ENCODE measurements around the gene GPS2.

The GPS2 gene

GRCh38 chr17:7313088-7313889 lies 1.9 kb downstream of the GPS2 start:
- no peaks in the 10 kb centered on the region for H3K9me3 ChIP-seq (ENCODE audit: control insufficient read depth in 1 of 2, low read length in 2 of 2)
- no peak overlapping the region for H3K4me3 ChIP-seq (ENCODE audit: low read depth in 1 of 2, low read length in 2 of 2)
- no peaks in the 10 kb centered on the region for H3K27me3 ChIP-seq (ENCODE audit: low read depth, low read length)
- no peak overlapping the region for H3K27ac ChIP-seq (ENCODE audit: low read length)
- H3K4me1 ChIP-seq (ENCODE audit: control insufficient read depth in 1 of 2, insufficient read depth in 2 of 2, low read length in 2 of 2), result peaks cover 22 to 56% of the 10 kb centered on the region in 2 donors
- H3K36me3 ChIP-seq (ENCODE audit: control insufficient read depth in 1 of 2, insufficient read depth in 2 of 2, low read length in 2 of 2), result peaks cover 53 to 68% of the 10 kb centered on the region in 2 donors

DNA sequence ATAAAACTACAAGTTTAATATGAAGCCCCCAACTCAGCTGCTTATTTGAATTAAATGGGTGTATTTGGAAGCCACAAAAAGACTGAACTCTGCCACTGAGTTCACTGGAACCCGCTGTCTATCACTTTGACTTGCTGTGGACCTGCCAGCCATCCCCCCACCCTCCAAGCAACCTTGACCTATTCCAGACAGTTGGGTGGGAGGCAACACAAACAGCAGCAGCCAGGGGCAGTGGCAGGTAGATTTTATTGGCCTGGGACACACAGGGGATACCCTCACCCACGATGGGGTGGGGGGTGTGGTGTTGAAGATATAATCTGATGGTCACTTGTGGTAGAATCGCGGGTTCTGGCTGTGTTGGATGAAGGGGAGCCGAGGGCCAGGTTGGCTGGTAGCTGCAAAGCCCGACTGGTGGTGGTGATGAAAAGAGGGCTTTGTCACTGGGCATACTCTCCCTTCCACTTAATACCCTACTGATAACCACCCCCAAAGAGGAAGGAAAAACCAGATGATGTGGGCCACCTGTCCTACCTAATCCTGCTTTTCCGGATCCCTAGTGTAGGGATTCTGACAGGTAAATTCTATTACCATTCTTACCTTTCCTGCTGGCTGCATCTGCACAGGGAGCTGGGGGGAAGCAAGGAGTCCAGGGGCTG lies 2.6 kb downstream of the GPS2 start:
- H3K9me3 ChIP-seq (ENCODE audit: control insufficient read depth in 1 of 2, low read length in 2 of 2), result no peaks in the 10 kb centered on the region
- H3K4me3 ChIP-seq (ENCODE audit: low read depth in 1 of 2, low read length in 2 of 2), result no peak overlapping the region
- H3K4me1 ChIP-seq (ENCODE audit: control insufficient read depth in 1 of 2, insufficient read depth in 2 of 2, low read length in 2 of 2), result peaks cover 22 to 56% of the 10 kb centered on the region in 2 donors
- no peak overlapping the region for H3K27ac ChIP-seq (ENCODE audit: low read length)
- peaks cover 45 to 63% of the 10 kb centered on the region in 2 donors for H3K36me3 ChIP-seq (ENCODE audit: control insufficient read depth in 1 of 2, insufficient read depth in 2 of 2, low read length in 2 of 2)
- H3K27me3 ChIP-seq (ENCODE audit: low read depth, low read length), result no peaks in the 10 kb centered on the region

DNA sequence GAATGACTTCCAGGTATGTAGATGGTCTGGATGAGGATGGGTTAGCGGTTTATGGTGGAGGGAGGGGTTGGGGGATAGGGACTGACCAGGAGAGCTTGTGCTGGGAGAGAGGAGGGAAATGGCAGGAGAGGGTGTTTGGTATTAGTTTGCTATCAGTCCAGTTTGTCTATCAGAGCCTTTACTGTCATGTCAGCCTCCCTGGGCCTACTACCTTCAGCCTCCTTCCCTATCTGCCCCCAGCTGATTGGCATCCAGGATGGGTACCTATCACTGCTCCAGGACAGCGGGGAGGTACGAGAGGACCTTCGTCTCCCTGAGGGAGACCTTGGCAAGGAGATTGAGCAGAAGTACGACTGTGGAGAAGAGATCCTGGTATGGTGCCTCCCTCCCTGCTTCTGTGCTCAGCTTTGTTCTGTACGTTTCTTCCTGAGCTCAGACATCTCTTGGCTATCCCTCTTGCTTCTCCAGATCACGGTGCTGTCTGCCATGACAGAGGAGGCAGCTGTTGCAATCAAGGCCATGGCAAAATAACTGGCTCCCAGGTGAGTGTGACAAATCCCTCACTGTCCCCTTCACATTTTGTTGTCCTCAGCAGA lies 4.0 kb downstream of the GPS2 start:
- no peaks in the 10 kb centered on the region for H3K27me3 ChIP-seq (ENCODE audit: low read depth, low read length)
- peaks cover 21 to 56% of the 10 kb centered on the region in 2 donors for H3K4me1 ChIP-seq (ENCODE audit: control insufficient read depth in 1 of 2, insufficient read depth in 2 of 2, low read length in 2 of 2)
- no peaks in the 10 kb centered on the region for H3K9me3 ChIP-seq (ENCODE audit: control insufficient read depth in 1 of 2, low read length in 2 of 2)
- H3K4me3 ChIP-seq (ENCODE audit: low read depth in 1 of 2, low read length in 2 of 2), result no peak overlapping the region
- peaks cover 40 to 55% of the 10 kb centered on the region in 2 donors for H3K36me3 ChIP-seq (ENCODE audit: control insufficient read depth in 1 of 2, insufficient read depth in 2 of 2, low read length in 2 of 2)
- H3K27ac ChIP-seq (ENCODE audit: low read length), result no peak overlapping the region

GRCh38 chr17:7309628-7310027 lies 5.5 kb downstream of the GPS2 start:
- H3K9me3 ChIP-seq (ENCODE audit: control insufficient read depth in 1 of 2, low read length in 2 of 2), result no peaks in the 10 kb centered on the region
- peaks cover 40 to 55% of the 10 kb centered on the region in 2 donors for H3K36me3 ChIP-seq (ENCODE audit: control insufficient read depth in 1 of 2, insufficient read depth in 2 of 2, low read length in 2 of 2)
- no peak overlapping the region for H3K27ac ChIP-seq (ENCODE audit: low read length)
- peak overlapping the region; percentile 91 to 93 for H3K4me3 ChIP-seq (ENCODE audit: low read depth in 1 of 2, low read length in 2 of 2)
- H3K27me3 ChIP-seq (ENCODE audit: low read depth, low read length), result no peaks in the 10 kb centered on the region
- H3K4me1 ChIP-seq (ENCODE audit: control insufficient read depth in 1 of 2, insufficient read depth in 2 of 2, low read length in 2 of 2), result peaks cover 14 to 50% of the 10 kb centered on the region in 2 donors

GRCh38 chr17:7308625-7309433 lies 6.3 kb downstream of the GPS2 start:
- Histone ChIP-seq H3K4me3 (ENCODE audit: low read depth in 1 of 2, low read length in 2 of 2) (peak overlapping the region; percentile 91 to 93), H3K9me3 (ENCODE audit: control insufficient read depth in 1 of 2, low read length in 2 of 2) (no peaks in the 10 kb centered on the region), H3K27ac (ENCODE audit: low read length) (peak overlapping the region; percentile 99), H3K4me1 (ENCODE audit: control insufficient read depth in 1 of 2, insufficient read depth in 2 of 2, low read length in 2 of 2) (peaks cover 9 to 42% of the 10 kb centered on the region in 2 donors), H3K27me3 (ENCODE audit: low read depth, low read length) (no peaks in the 10 kb centered on the region), H3K36me3 (ENCODE audit: control insufficient read depth in 1 of 2, insufficient read depth in 2 of 2, low read length in 2 of 2) (peaks cover 35 to 54% of the 10 kb centered on the region in 2 donors)

DNA sequence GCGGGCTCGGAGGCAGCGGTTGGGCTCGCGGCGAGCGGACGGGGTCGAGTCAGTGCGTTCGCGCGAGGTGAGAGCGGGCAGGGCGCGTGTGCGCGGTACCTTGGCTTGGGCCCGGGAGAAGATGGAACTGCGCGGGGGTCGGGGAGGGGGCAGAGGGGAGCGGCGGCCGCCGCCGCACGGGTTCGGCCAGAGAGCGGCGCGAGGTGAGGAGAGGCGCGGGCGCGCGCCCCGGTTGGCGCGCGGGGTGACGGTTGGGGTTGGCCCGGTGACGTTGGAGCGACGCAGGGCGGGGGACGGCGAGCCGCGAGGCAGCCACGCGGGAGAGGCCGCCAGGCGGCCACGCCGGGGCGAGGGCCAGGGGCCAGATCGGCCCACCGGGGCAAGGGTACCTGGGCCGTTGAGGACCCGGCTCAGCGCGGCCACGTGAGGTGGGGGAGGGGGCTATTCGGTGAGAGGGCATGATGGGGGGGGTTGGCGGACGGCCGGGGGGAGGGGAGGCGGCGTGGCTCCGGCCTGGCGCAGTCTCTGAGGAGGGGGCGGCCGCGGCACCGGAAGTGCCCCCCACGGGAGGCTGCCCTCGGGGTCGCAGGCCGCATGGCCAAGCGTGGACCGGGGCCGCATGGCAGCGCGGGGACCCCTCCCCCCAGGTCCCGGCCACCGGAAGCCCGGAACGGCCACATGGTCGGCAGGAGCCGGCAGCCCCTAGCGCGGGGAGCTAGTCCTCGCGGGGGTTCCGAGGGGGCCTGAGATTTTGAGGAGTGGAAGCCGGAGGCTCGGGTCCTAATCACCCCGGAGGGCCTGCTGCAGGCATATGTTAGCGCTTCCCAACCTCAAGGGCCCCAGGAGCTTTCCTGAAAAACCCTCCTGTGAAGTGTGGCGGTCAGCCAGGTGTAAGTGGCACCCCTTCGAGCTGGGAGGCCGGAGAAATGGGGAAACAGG lies 7.2 kb downstream of the GPS2 start:
- H3K9me3 ChIP-seq (ENCODE audit: control insufficient read depth in 1 of 2, low read length in 2 of 2), result no peaks in the 10 kb centered on the region
- peak overlapping the region; percentile 91 to 93 for H3K4me3 ChIP-seq (ENCODE audit: low read depth in 1 of 2, low read length in 2 of 2)
- peak overlapping the region; percentile 99 for H3K27ac ChIP-seq (ENCODE audit: low read length)
- peaks cover 9 to 33% of the 10 kb centered on the region in 2 donors for H3K4me1 ChIP-seq (ENCODE audit: control insufficient read depth in 1 of 2, insufficient read depth in 2 of 2, low read length in 2 of 2)
- peaks cover 28 to 45% of the 10 kb centered on the region in 2 donors for H3K36me3 ChIP-seq (ENCODE audit: control insufficient read depth in 1 of 2, insufficient read depth in 2 of 2, low read length in 2 of 2)
- no peaks in the 10 kb centered on the region for H3K27me3 ChIP-seq (ENCODE audit: low read depth, low read length)

GRCh38 chr17:7306911-7307685 lies 8.1 kb downstream of the GPS2 start, which contains the start of gene EIF5A:
EIF5A (plus strand) TSS chr17:7307628; CDS start chr17:7309636, 2,008 bp downstream.
- H3K27ac ChIP-seq (ENCODE audit: low read length), result peak within 1 kb of the TSS; percentile 99
- peak within 1 kb of the TSS; percentile 91 to 93 for H3K4me3 ChIP-seq (ENCODE audit: low read depth in 1 of 2, low read length in 2 of 2)
- no peaks in the 10 kb centered on the region for H3K9me3 ChIP-seq (ENCODE audit: control insufficient read depth in 1 of 2, low read length in 2 of 2)
- no peaks in the 10 kb centered on the region for H3K27me3 ChIP-seq (ENCODE audit: low read depth, low read length)
- H3K36me3 ChIP-seq (ENCODE audit: control insufficient read depth in 1 of 2, insufficient read depth in 2 of 2, low read length in 2 of 2), result peaks cover 21 to 37% of the 10 kb centered on the region in 2 donors
- H3K4me1 ChIP-seq (ENCODE audit: control insufficient read depth in 1 of 2, insufficient read depth in 2 of 2, low read length in 2 of 2), result peaks cover 9 to 26% of the 10 kb centered on the region in 2 donors

DNA sequence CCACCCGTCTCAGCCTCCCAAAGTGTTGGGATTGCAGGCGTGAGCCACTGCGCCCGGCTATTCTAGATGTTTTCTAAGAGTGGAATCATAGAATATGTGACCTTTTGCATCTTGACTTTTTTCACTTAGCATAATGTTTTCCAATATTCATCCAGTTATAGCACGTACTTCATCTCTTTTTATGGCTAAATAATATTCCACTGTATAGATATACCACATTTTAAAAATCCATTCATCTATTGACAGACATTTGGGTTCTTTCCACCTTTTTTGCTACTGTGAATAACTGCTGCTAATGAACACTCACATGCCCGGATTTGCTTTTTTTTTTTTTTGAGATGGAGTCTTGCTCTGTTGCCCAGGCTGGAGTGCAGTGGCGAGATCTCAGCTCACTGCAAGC lies 11.0 kb downstream of the GPS2 start:
- H3K27me3 ChIP-seq (ENCODE audit: low read depth, low read length), result no peaks in the 10 kb centered on the region

GRCh38 chr17:7296189-7296861 lies 18.8 kb downstream of the GPS2 start:
- Histone ChIP-seq H3K27me3 (ENCODE audit: low read depth, low read length) (peaks cover 6% of the 10 kb centered on the region), H3K4me3 (ENCODE audit: low read depth in 1 of 2, low read length in 2 of 2) (peak overlapping the region in 1 of 2 donors; percentile 19), H3K4me1 (ENCODE audit: control insufficient read depth in 1 of 2, insufficient read depth in 2 of 2, low read length in 2 of 2) (peaks cover 4 to 49% of the 10 kb centered on the region in 2 donors), H3K36me3 (ENCODE audit: control insufficient read depth in 1 of 2, insufficient read depth in 2 of 2, low read length in 2 of 2) (no peaks in the 10 kb centered on the region), H3K9me3 (ENCODE audit: control insufficient read depth in 1 of 2, low read length in 2 of 2) (no peaks in the 10 kb centered on the region), H3K27ac (ENCODE audit: low read length) (no peak overlapping the region)

More for the DNA sequence above, 11.0 kb downstream of the GPS2 start:
- no peak overlapping the region for H3K4me3 ChIP-seq (ENCODE audit: low read depth in 1 of 2, low read length in 2 of 2)
- H3K36me3 ChIP-seq (ENCODE audit: control insufficient read depth in 1 of 2, insufficient read depth in 2 of 2, low read length in 2 of 2), result peaks cover 0 to 7% of the 10 kb centered on the region in 2 donors
- H3K9me3 ChIP-seq (ENCODE audit: control insufficient read depth in 1 of 2, low read length in 2 of 2), result no peaks in the 10 kb centered on the region
- no peak overlapping the region for H3K27ac ChIP-seq (ENCODE audit: low read length)
- H3K4me1 ChIP-seq (ENCODE audit: control insufficient read depth in 1 of 2, insufficient read depth in 2 of 2, low read length in 2 of 2), result peaks cover 1 to 7% of the 10 kb centered on the region in 2 donors

Measured in muscle layer of duodenum (tissue), 2 donors.